Heart right ventricle (tissue), 16 donors: ENCODE results near the gene FCHSD2. TPM values are rescaled to one million over a fixed set of nuclear protein-coding genes. Genes with fewer than 3 reads are reported as not detected.

ENCODE experiments used
- ATAC-seq, 8 donors: fragments of 200-7000 bp; cut with Tn5 transposase; one replicate each; pipeline ENCODE4 v1.9.1; 2020; ENCODE audit warnings: mild to moderate bottlenecking in 8 of 8, moderate library complexity in 8 of 8, moderate number of reproducible peaks in 1 of 8
- DNase-seq, 2 donors: peaks; one replicate each; pipeline ENCODE4 v3.0.0-alpha.2; 2020
- H3K27ac ChIP-seq, 10 donors: fragments of 200-600 bp; sonication (generic) in 2 of 10; one replicate each; pipeline versions ENCODE4 v1.5.0 to v1.8.0; 2020 to 2022; ENCODE audit warnings: mild to moderate bottlenecking in 3 of 10
- H3K27me3 ChIP-seq, 7 donors: fragments of 200-600 bp; one replicate each; pipeline ENCODE4 v1.8.0; 2021 to 2022; ENCODE audit warnings: mild to moderate bottlenecking in 2 of 7
- H3K36me3 ChIP-seq, 9 donors: fragments of 200-600 bp; sonication (generic) in 1 of 9; one replicate each; pipeline versions ENCODE4 v1.5.0 to v1.8.0; 2020 to 2022; ENCODE audit warnings: mild to moderate bottlenecking in 2 of 9
- H3K4me1 ChIP-seq, 9 donors: fragments of 200-600 bp; sonication (generic) in 1 of 9; one replicate each; pipeline versions ENCODE4 v1.5.0 to v1.8.0; 2020 to 2022; ENCODE audit warnings: mild to moderate bottlenecking in 4 of 9
- H3K4me3 ChIP-seq, 10 donors: fragments of 200-600 bp; sonication (generic) in 2 of 10; one replicate each; pipeline versions ENCODE4 v1.5.0 to v1.8.0; 2020 to 2022; ENCODE audit warnings: mild to moderate bottlenecking in 7 of 10, moderate library complexity in 2 of 10
- H3K9me3 ChIP-seq, 11 donors: fragments of 200-600 bp in 10 of 11; sonication (generic) in 2 of 11; one replicate each; pipeline versions ENCODE4 v1.5.0 to v1.8.0; 2013 to 2022; ENCODE audit warnings: mild to moderate bottlenecking in 2 of 11, control low read depth in 1 of 11, moderate library complexity in 1 of 11
- WGBS, 2 donors: extraction: QIAGEN DNeasy Blood & Tissue Kit; methylation state at CpG; one replicate each; pipeline ENCODE4 v1.1.7; 2013; ENCODE audit warnings: inconsistent platforms in 1 of 2; 5-methylcytosine and 5-hydroxymethylcytosine counted together
- intact Hi-C, 10 donors: fragments of 100-400 bp; cut with DNase I; formaldehyde crosslinking; loops; one replicate each; pipeline versions ENCODE4 v1.11.1 to v1.14.2; 2022
- polyA plus RNA-seq, 2 donors: library from polyadenylated mRNA; stranded (reverse); fragments of 200-250 nt; gene quantifications; one replicate each; pipeline ENCODE4 v1.2.3, GENCODE V29; 2013
- total RNA-seq, 10 donors: library from RNA; stranded (reverse); fragmentation: NEBNext Ultra II Directional in 3 of 10; extraction: Animal tissue kit (Norgen Biotek cat#: 25700) in 3 of 10; gene quantifications; one replicate each; pipeline versions ENCODE4 v1.2.1 to v1.2.4, GENCODE V29; 2021 to 2023
- TF ChIP-seq, protein P1 (sequence below), 9 donors: fragments of 200-600 bp; sonication (generic) in 2 of 9; IDR thresholded peaks; one replicate each; pipeline versions ENCODE4 v1.5.0 to v1.8.0; 2021 to 2022; ENCODE audit warnings: antibody characterized with exemption in 9 of 9, mild to moderate bottlenecking in 5 of 9, moderate library complexity in 1 of 9
- donor health status: Arrhythmogenic right ventricular cardiomyopathy.
- donor health status: ischemic (EF 13 %, LVEDD 7.1; RV severe dilation, severe dysfunction).
- donor health status: healthy with polysubstance abuse.
- donor health status: DM: no; HTN: yes; CAD: no.
- donor health status: DM: no; HTN: no; CAD: no.
- donor health status: ischemic (EF 25% LVEDD 6.9; RV normal size, moderate dysfunction).
- donor health status: ischemic (EF 25% LVEDD 5.7; RV mildly dilated, moderate dysfunction).
- donor health status: healthy.
- donor health status: DM: yes; HTN: yes; CAD: no.
- donor health status: Ischemic cardiomyopathy.
- donor health status: ischemic (EF 35%, LVEDD 5.7; RV mildly dilated, moderate dysfunction).
- donor health status: nonischemic (EF 11% LVEDD 7.7; RV severe dilation, severe dysfunction).
- donor health status: DM: yes; HTN: yes; CAD: no.
- donor health status: PGD.
- donor health status: ischemic (EF 29% LVEDD 5.4; RV normal size, mild dysfunction).
- donor health status: nonischemic (EF 23%, LVEDD 6.1; RV moderate dilation, normal function).

FCHSD2 gene
- total and polyA plus RNA-seq, 12 donors = 16.1 to 48.4 (median 37.5) TPM

DNA sequence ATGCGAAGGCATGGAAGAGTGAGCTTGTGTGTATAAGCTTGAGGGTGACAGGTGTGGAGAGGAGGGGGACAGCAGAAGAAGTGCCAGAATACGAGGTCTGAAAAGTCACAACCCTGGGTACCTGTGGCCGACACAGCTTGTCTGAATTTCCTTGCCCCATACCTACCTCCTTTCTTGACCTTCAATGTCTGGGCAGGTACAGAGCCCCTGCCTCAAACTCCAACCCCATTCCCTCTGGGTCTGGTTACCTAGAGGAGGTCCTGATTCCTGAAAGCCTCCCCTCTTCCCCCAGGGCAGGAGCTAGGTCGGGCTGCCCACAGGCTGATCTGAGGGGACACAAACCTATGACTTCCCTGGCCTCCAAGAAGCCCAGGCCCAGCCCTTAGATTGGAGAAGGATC is 36.6 kb upstream of the FCHSD2 start:
- H3K4me3 ChIP-seq = no peak overlapping the region
- ATAC-seq (no peak), DNase-seq (no peak)
- no peaks in the 10 kb centered on the region for H3K9me3 ChIP-seq
- peaks cover 27 to 73% (median 44%) of the 10 kb centered on the region in 9 donors for H3K4me1 ChIP-seq
- no peaks in the 10 kb centered on the region for H3K27me3 ChIP-seq
- H3K36me3 ChIP-seq = no peaks in the 10 kb centered on the region
- WGBS, 2 donors = 92 to 95% methylated on average over 4 of the region's 4 CpGs
- intact Hi-C loops = loop anchor here (1.0 to 10.0 kb wide), 16 partner anchors 36 to 456 kb away; partner anchors contain the start of gene FCHSD2 (in 4 of the 10)
- H3K27ac ChIP-seq = peak overlapping the region in 5 of 10 donors; percentile 82 to 92 (median 88)
- TF ChIP-seq, protein P1, sequence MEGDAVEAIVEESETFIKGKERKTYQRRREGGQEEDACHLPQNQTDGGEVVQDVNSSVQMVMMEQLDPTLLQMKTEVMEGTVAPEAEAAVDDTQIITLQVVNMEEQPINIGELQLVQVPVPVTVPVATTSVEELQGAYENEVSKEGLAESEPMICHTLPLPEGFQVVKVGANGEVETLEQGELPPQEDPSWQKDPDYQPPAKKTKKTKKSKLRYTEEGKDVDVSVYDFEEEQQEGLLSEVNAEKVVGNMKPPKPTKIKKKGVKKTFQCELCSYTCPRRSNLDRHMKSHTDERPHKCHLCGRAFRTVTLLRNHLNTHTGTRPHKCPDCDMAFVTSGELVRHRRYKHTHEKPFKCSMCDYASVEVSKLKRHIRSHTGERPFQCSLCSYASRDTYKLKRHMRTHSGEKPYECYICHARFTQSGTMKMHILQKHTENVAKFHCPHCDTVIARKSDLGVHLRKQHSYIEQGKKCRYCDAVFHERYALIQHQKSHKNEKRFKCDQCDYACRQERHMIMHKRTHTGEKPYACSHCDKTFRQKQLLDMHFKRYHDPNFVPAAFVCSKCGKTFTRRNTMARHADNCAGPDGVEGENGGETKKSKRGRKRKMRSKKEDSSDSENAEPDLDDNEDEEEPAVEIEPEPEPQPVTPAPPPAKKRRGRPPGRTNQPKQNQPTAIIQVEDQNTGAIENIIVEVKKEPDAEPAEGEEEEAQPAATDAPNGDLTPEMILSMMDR (IDR thresholded peaks at IDR 0.05) = no peak

DNA sequence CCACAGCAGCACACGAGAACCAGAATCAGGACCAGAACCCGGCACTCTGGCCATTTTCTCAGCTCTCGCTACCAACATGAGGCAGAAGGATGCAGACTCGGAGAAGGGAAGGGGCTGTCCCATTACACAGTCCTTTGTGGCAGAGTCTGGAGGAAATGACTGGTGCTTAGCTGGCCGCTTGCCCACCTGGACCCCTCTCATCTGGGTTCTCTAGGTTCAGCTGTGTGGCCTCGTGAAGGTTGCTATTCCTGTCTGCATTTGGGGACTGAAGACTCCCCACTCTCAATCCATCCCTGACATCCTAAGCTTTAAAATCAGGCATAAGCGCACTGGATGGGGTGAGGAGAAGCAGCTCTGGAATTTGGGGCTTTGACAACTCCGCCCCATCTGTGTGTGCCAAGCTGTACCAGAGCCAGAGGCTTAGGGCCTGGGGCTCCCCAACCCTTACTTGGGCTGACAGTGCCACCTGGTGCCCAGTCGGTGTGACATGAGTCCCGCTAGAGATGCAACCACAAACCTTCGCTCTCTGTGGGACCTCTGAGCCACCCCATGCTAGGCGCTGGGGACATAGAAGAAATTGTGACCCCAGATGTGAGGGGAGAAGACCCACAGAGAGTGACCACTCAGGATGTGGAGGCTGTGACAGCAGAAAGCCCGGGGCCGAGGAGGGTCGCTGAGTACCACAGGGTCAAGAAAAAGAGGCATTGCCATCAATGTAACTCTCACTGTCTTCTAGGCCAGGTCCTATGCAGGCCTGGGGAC is 35.8 kb upstream of the FCHSD2 start:
- TF ChIP-seq, protein P1 (IDR thresholded peaks at IDR 0.05) = peak; percentile 71 to 94 (median 86)
- no peaks in the 10 kb centered on the region for H3K27me3 ChIP-seq
- DNase-seq (peak; percentile 85 to 88), ATAC-seq (peak; percentile 60 to 86 (median 74))
- intact Hi-C loops = loop anchor here (1.0 to 10.0 kb wide), 16 partner anchors 35 to 456 kb away; partner anchors contain the start of gene FCHSD2 (in 6 of the 10)
- peaks cover 27 to 74% (median 52%) of the 10 kb centered on the region in 9 donors for H3K4me1 ChIP-seq
- no peaks in the 10 kb centered on the region for H3K36me3 ChIP-seq
- no peak overlapping the region for H3K4me3 ChIP-seq
- peak overlapping the region; percentile 69 to 92 (median 86) for H3K27ac ChIP-seq
- WGBS, 2 donors = 31 to 36% methylated on average over 15 of the region's 15 CpGs
- H3K9me3 ChIP-seq = no peaks in the 10 kb centered on the region

DNA sequence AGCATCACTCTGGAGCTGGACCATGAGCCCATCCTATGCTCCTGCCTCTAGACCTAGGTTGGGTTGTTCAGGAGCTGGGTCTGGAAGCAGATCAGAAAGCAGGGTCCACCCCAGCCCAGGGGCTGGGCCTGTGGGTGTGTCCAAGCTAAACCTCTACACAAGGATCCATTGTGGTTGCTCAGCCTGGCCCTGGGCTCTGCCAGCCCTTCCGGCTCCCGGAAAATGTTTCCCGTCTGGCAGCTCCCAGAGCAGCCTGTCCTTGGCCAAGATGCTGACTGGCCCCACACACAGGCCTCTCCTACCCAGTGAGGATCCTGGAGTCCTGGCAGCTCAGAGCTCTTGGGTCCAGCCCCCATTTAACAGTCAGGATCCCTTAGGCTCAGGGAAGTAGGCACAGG is 35.3 kb upstream of the FCHSD2 start:
- peaks cover 27 to 77% (median 52%) of the 10 kb centered on the region in 9 donors for H3K4me1 ChIP-seq
- no peaks in the 10 kb centered on the region for H3K27me3 ChIP-seq
- H3K4me3 ChIP-seq = no peak overlapping the region
- peak overlapping the region; percentile 69 to 92 (median 86) for H3K27ac ChIP-seq
- intact Hi-C loops = loop anchor here in 9 of 10 donors (1.0 to 10.0 kb wide), 11 partner anchors 35 to 455 kb away; partner anchors contain the start of gene FCHSD2 (in 5 of the 9)
- no peaks in the 10 kb centered on the region for H3K9me3 ChIP-seq
- DNase-seq (peak; percentile 40 to 61), ATAC-seq (peak; percentile 32 to 65 (median 60))
- WGBS, 2 donors = 20 to 26% methylated on average over 3 of the region's 3 CpGs
- no peaks in the 10 kb centered on the region for H3K36me3 ChIP-seq
- TF ChIP-seq, protein P1 (IDR thresholded peaks at IDR 0.05) = no peak

DNA sequence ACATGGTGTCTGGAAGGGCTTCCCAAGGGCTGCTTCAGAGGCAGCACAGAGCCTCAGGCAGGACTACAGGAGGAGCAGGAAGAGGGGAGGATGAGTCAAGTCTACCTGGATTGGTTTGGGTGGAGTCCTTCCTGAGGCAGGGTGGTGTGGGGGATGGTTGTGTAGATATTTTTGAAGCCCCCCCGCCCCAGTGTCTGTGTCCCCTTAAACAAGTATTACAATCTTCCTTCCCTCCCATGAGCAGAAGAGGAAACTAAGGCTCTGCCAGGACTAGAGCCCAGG is 34.7 kb upstream of the FCHSD2 start:
- WGBS, 2 donors = 94 to 100% methylated on average over 1 of the region's 1 CpG
- no peak for ATAC-seq
- no peaks in the 10 kb centered on the region for H3K27me3 ChIP-seq
- no peak overlapping the region for H3K4me3 ChIP-seq
- H3K36me3 ChIP-seq = no peaks in the 10 kb centered on the region
- DNase-seq = no peak
- H3K9me3 ChIP-seq = no peaks in the 10 kb centered on the region
- H3K4me1 ChIP-seq = peaks cover 27 to 80% (median 56%) of the 10 kb centered on the region in 9 donors
- peak overlapping the region; percentile 69 to 92 (median 86) for H3K27ac ChIP-seq
- TF ChIP-seq, protein P1 (IDR thresholded peaks at IDR 0.05) = no peak
- intact Hi-C loops = loop anchor here in 9 of 10 donors (1.0 to 10.0 kb wide), 11 partner anchors 34 to 455 kb away; partner anchors contain the start of gene FCHSD2 (in 5 of the 9)
